Liver (tissue), 9 donors: ENCODE measurements around the gene ATF5. TPM values are rescaled to one million over a fixed set of nuclear protein-coding genes. Genes with fewer than 3 reads are reported as not detected.
"Not testable (repeated sequence)": the region's sequence is repeated elsewhere in the genome, so short reads cannot be mapped to it uniquely, and the experiment has no call there.

Experiments used
- DNase-seq: peaks from one replicate; pipeline ENCODE4 v3.0.0-alpha.2; 2017; ENCODE audit warnings: low spot score
- H3K27ac ChIP-seq, 2 donors: one replicate each; pipeline ENCODE4 v1.7.0; 2013; ENCODE audit warnings: inconsistent platforms in 2 of 2, low read length in 2 of 2, control low read depth in 1 of 2, low read depth in 1 of 2, mild to moderate bottlenecking in 1 of 2
- H3K27me3 ChIP-seq, 4 donors: one replicate each; pipeline versions ENCODE4 v1.6.1 to v1.7.0; 2013; ENCODE audit warnings: low read length in 3 of 4, inconsistent platforms in 1 of 4, mild to moderate bottlenecking in 1 of 4, moderate library complexity in 1 of 4; ENCODE audit not compliant: control insufficient read depth in 4 of 4, insufficient read depth in 4 of 4
- H3K36me3 ChIP-seq, 4 donors: one replicate each; pipeline versions ENCODE4 v1.6.1 to v1.7.0; 2013; ENCODE audit warnings: low read length in 3 of 4, mild to moderate bottlenecking in 3 of 4, low read depth in 1 of 4, moderate library complexity in 1 of 4; ENCODE audit not compliant: control insufficient read depth in 4 of 4, insufficient read depth in 3 of 4
- H3K4me1 ChIP-seq, 4 donors: one replicate each; pipeline versions ENCODE4 v1.6.1 to v1.7.0; 2013; ENCODE audit warnings: low read length in 3 of 4, mild to moderate bottlenecking in 3 of 4, moderate library complexity in 1 of 4; ENCODE audit not compliant: control insufficient read depth in 4 of 4, insufficient read depth in 4 of 4
- H3K4me3 ChIP-seq, 3 donors: one replicate each; pipeline versions ENCODE4 v1.6.1 to v1.7.0; 2013; ENCODE audit warnings: low read length in 3 of 3, control low read depth in 1 of 3, low read depth in 1 of 3, mild to moderate bottlenecking in 1 of 3
- H3K9ac ChIP-seq, 2 donors: one replicate each; pipeline ENCODE4 v1.7.0; 2013; ENCODE audit warnings: low read length in 2 of 2, mild to moderate bottlenecking in 2 of 2, moderate library complexity in 2 of 2, control low read depth in 1 of 2, low read depth in 1 of 2
- H3K9me3 ChIP-seq, 4 donors: one replicate each; pipeline versions ENCODE4 v1.6.1 to v1.7.0; 2013; ENCODE audit warnings: low read length in 3 of 4; ENCODE audit not compliant: control insufficient read depth in 4 of 4
- ATF3 ChIP-seq: IDR thresholded peaks from 2 replicates; pipeline ENCODE4 v1.6.1; 2016; ENCODE audit warnings: antibody characterized with exemption
- EGR1 ChIP-seq, 2 donors: IDR thresholded peaks; 2 replicates each; pipeline ENCODE4 v1.6.1; 2016 to 2018; ENCODE audit warnings: antibody characterized with exemption in 2 of 2, low read depth in 2 of 2
- FOXA2 ChIP-seq: IDR thresholded peaks from 2 replicates; pipeline ENCODE4 v1.6.1; 2016; ENCODE audit warnings: antibody characterized with exemption
- RAD21 ChIP-seq, 2 donors: IDR thresholded peaks; 2 replicates each; pipeline ENCODE4 v1.6.1; 2016; ENCODE audit warnings: antibody characterized with exemption in 2 of 2, mild to moderate bottlenecking in 2 of 2
- RXRA ChIP-seq, 2 donors: IDR thresholded peaks; 2 replicates each; pipeline ENCODE4 v1.6.1; 2017 to 2018; ENCODE audit warnings: antibody characterized with exemption in 2 of 2, mild to moderate bottlenecking in 1 of 2
- SP1 ChIP-seq: IDR thresholded peaks from 2 replicates; pipeline ENCODE4 v1.6.1; 2018; ENCODE audit warnings: antibody characterized with exemption, mild to moderate bottlenecking
- YY1 ChIP-seq: IDR thresholded peaks from 2 replicates; pipeline ENCODE4 v1.6.1; 2016; ENCODE audit warnings: antibody characterized with exemption, mild to moderate bottlenecking
- WGBS: extraction: QIAGEN DNeasy Blood & Tissue Kit; methylation state at CpG from one replicate; pipeline ENCODE4 v1.1.7; 2013; 5-methylcytosine and 5-hydroxymethylcytosine counted together
- polyA plus RNA-seq, 2 donors: library from polyadenylated mRNA; stranded (reverse) in 1 of 2; unstranded in 1 of 2; fragments of 200-250 nt in 1 of 2; fragments of >200 nt in 1 of 2; fragmentation: Nextera tagmentation in 1 of 2; extraction: Ambion mirVana in 1 of 2; gene quantifications; one replicate each; pipeline versions ENCODE4 v1.2.1 to v1.2.3, GENCODE V29; 2013 to 2015
- total RNA-seq, 2 donors: library from RNA; depleted of rRNA; stranded (reverse); fragments of >200 nt; gene quantifications; one replicate each; pipeline ENCODE4 v1.2.3, GENCODE V29; 2014
- TF ChIP-seq, protein P1 (sequence below): IDR thresholded peaks from 2 replicates; pipeline ENCODE4 v1.6.1; 2016; ENCODE audit warnings: antibody characterized with exemption
- TF ChIP-seq, protein P2 (sequence below): fragments of 150-350 bp; IDR thresholded peaks from 2 replicates; pipeline ENCODE4 v1.5.1; 2017; ENCODE audit warnings: improper control_type of control experiment, low read depth, low read length; ENCODE audit not compliant: missing input control
- donor health status: healthy.
- donor health status: healthy.
- donor health status: healthy.
- donor health status: healthy.
- donor health status: healthy.

ATF5 gene
- total and polyA plus RNA-seq, 4 donors: 42.3 to 2,086 (median 347) TPM

DNA sequence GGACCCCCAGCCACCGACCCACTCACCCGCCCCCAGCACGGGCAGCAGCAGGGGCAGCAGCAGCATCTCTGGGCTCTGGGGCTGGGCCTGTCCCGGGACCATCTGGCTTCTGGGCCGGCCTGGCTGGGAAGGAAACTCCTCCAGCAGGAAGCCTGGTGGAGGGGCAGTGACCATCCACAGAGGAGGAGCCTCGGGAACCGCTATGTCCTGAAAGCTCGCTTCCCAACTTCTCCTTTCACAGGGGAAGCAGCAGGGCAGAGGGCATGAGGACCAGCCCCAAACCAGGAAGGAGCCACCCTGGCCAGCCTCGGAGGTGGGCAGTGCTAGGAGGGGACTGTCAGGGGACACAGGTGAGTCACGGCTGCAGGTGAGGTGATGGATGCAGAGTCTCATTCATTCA is 32.0 kb downstream of the ATF5 start, which contains the start of gene SIGLEC11:
Gene SIGLEC11, minus strand, starts transcription at position 193 of the 400 bp plus-strand sequence. Its CDS starts 91 bp downstream, at position 102.
- not testable (repeated sequence) for H3K9ac ChIP-seq, H3K4me1 ChIP-seq, H3K27ac ChIP-seq, H3K4me3 ChIP-seq, H3K36me3 ChIP-seq, H3K9me3 ChIP-seq, H3K27me3 ChIP-seq, DNase-seq
- WGBS: 53% methylated on average over 5 of the region's 10 CpGs

GRCh38 chr19:49968279-49968922 is 39.4 kb downstream of the ATF5 start:
- no peaks in the 10 kb centered on the region for H3K9me3 ChIP-seq
- WGBS: 71% methylated on average over 5 of the region's 5 CpGs
- peaks cover 0 to 3% (median 0%) of the 10 kb centered on the region in 4 donors for H3K36me3 ChIP-seq
- no peaks in the 10 kb centered on the region for H3K27me3 ChIP-seq
- no peak overlapping the region for H3K9ac ChIP-seq
- no peak overlapping the region for H3K27ac ChIP-seq
- TF ChIP-seq, protein P1, sequence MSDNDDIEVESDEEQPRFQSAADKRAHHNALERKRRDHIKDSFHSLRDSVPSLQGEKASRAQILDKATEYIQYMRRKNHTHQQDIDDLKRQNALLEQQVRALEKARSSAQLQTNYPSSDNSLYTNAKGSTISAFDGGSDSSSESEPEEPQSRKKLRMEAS: no peak
- TF ChIP-seq EGR1 (IDR thresholded peaks at IDR 0.05; ENCODE audit: low read depth in 2 of 2) (no peak), YY1 (no peak), RXRA (IDR thresholded peaks at IDR 0.05) (no peak), RAD21 (IDR thresholded peaks at IDR 0.05) (no peak)
- TF ChIP-seq, protein P2, sequence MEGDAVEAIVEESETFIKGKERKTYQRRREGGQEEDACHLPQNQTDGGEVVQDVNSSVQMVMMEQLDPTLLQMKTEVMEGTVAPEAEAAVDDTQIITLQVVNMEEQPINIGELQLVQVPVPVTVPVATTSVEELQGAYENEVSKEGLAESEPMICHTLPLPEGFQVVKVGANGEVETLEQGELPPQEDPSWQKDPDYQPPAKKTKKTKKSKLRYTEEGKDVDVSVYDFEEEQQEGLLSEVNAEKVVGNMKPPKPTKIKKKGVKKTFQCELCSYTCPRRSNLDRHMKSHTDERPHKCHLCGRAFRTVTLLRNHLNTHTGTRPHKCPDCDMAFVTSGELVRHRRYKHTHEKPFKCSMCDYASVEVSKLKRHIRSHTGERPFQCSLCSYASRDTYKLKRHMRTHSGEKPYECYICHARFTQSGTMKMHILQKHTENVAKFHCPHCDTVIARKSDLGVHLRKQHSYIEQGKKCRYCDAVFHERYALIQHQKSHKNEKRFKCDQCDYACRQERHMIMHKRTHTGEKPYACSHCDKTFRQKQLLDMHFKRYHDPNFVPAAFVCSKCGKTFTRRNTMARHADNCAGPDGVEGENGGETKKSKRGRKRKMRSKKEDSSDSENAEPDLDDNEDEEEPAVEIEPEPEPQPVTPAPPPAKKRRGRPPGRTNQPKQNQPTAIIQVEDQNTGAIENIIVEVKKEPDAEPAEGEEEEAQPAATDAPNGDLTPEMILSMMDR: no peak
- no peak for DNase-seq
- no peaks in the 10 kb centered on the region for H3K4me1 ChIP-seq
- no peak overlapping the region for H3K4me3 ChIP-seq

GRCh38 chr19:49969355-49969754 is 40.4 kb downstream of the ATF5 start:
- not testable (repeated sequence) for H3K9ac ChIP-seq, DNase-seq, H3K27me3 ChIP-seq, H3K36me3 ChIP-seq, H3K4me1 ChIP-seq, H3K9me3 ChIP-seq, H3K4me3 ChIP-seq, H3K27ac ChIP-seq
- 26% methylated on average over 5 of the region's 9 CpGs for WGBS

DNA sequence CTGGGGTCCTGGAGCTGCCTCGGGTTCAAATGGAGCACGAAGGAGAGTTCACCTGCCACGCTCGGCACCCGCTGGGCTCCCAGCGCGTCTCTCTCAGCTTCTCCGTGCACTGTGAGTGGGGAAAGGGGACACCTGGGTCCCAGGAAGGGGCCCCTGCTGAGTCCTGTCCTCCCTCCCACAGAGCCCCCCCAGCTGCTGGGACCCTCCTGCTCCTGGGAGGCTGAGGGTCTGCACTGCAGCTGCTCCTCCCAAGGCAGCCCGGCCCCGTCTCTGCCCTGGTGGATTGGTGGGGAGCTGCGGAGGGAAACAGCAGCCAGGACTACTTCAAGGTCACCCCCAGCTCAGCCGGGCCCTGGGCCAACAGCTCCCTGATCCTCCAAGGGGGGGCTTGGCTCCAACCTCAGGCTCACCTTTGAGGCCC is 43.0 kb downstream of the ATF5 start:
- Histone ChIP-seq H3K9ac (no peak overlapping the region), H3K4me3 (no peak overlapping the region), H3K4me1 (no peaks in the 10 kb centered on the region), H3K36me3 (peaks cover 0 to 10% (median 5%) of the 10 kb centered on the region in 4 donors), H3K27me3 (no peaks in the 10 kb centered on the region), H3K9me3 (no peaks in the 10 kb centered on the region), H3K27ac (no peak overlapping the region)
- 66% methylated on average over 12 of the region's 12 CpGs for WGBS
- DNase-seq: no peak
- TF ChIP-seq FOXA2 (no peak), SP1 (no peak), ATF3 (no peak)
